Uterus (tissue), 2 donors: Measurements from ENCODE around the gene SPI1.

Experiments used
- POLR2A ChIP-seq, 2 donors: fragments of 450-650 bp; IDR thresholded peaks; one replicate each; pipeline ENCODE4 v1.6.1; 2016; ENCODE audit warnings: antibody characterized with exemption in 2 of 2, mild to moderate bottlenecking in 1 of 2, moderate library complexity in 1 of 2
- TF ChIP-seq, protein P1 (sequence below), 4 experiments: fragments of 200-600 bp in 2 of 4; fragments of 450-650 bp in 2 of 4; sonication (generic) in 2 of 4; IDR thresholded peaks; one replicate each; pipeline ENCODE4 v1.5.1; 2016 to 2019; ENCODE audit warnings: antibody characterized with exemption in 4 of 4, mild to moderate bottlenecking in 2 of 4, moderate library complexity in 1 of 4

DNA sequence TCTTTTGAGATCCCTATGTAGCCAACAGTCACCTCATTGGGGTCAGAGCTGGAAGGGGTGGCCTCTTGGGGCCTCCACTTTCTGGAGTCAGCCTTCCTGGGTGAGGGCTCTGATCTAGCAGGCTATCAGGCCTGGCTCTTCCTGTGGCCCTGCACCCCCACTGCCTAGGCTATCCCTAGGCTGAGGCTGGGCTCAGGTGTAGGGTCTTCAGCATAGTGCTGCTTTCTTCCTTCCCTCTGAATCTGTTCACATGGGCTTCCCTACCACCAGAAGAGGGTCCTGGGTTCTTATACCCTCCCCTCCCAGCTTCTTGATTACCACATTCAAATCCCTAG lies 456 bp upstream of the SPI1 start:
- TF ChIP-seq POLR2A (IDR thresholded peaks at IDR 0.05) = no peak
- TF ChIP-seq, protein P1, sequence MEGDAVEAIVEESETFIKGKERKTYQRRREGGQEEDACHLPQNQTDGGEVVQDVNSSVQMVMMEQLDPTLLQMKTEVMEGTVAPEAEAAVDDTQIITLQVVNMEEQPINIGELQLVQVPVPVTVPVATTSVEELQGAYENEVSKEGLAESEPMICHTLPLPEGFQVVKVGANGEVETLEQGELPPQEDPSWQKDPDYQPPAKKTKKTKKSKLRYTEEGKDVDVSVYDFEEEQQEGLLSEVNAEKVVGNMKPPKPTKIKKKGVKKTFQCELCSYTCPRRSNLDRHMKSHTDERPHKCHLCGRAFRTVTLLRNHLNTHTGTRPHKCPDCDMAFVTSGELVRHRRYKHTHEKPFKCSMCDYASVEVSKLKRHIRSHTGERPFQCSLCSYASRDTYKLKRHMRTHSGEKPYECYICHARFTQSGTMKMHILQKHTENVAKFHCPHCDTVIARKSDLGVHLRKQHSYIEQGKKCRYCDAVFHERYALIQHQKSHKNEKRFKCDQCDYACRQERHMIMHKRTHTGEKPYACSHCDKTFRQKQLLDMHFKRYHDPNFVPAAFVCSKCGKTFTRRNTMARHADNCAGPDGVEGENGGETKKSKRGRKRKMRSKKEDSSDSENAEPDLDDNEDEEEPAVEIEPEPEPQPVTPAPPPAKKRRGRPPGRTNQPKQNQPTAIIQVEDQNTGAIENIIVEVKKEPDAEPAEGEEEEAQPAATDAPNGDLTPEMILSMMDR (IDR thresholded peaks at IDR 0.05) = no peak
